HepG2 (cell line): ENCODE measurements around the gene S100A4. TPM values are rescaled to one million over a fixed set of nuclear protein-coding genes. Genes with fewer than 3 reads are reported as not detected.
"Not testable (repeated sequence)": the region's sequence is repeated elsewhere in the genome, so short reads cannot be mapped to it uniquely, and the experiment has no call there.

Experiments used
- ATAC-seq: fragments of 200-7000 bp; cut with Tn5 transposase; 3 replicates; pipeline ENCODE4 v1.9.1; 2020; ENCODE audit warnings: mild to moderate bottlenecking, moderate library complexity
- BruUV-seq: library from RNA; stranded (reverse); fragments of 400-500 nt; replicated peaks from 2 replicates; lab custom pipeline; 2021; lab: Mats Ljungman, UMichigan
- CTCF ChIA-PET: fragments of 300-600 bp; formaldehyde crosslinking; extraction: SDS; loops from one replicate; lab custom pipeline; 2021; ENCODE audit warnings: low total read pairs, inconsistent platforms, low intra/inter-chr PET ratio; lab: Yijun Ruan, JAX
- POLR2A ChIA-PET: fragments of 350-600 bp; sonication (Branson Sonifier 250); formaldehyde crosslinking; loops from one replicate; lab custom pipeline; 2020; ENCODE audit warnings: antibody characterized with exemption, inconsistent platforms; lab: Yijun Ruan, JAX
- DNase-seq: peaks from one replicate; pipeline ENCODE4 v3.0.0-alpha.2; 2015; ENCODE audit warnings: low spot score
- FAIRE-seq: peaks from 3 replicates; lab custom pipeline; 2011; peaks lifted over from hg19 to GRCh38; lab: Jason Lieb, UNC
- H2AFZ ChIP-seq: one replicate; pipeline ENCODE4 v1.6.1; 2011; ENCODE audit warnings: low read length, inconsistent platforms
- H3K27ac ChIP-seq: fragments of 300-600 bp; 3 replicates; pipeline ENCODE4 v1.8.0; 2011; ENCODE audit warnings: mixed run types, mild to moderate bottlenecking, mixed read lengths, low read length, inconsistent platforms; ENCODE audit not compliant: insufficient read depth; ENCODE audit errors: extremely low read length
- H3K27me3 ChIP-seq, 2 experiments: fragments of 200-600 bp in 1 of 2; 2 replicates in 1 of 2; 3 replicates in 1 of 2; pipeline versions ENCODE4 v1.6.0 to v1.8.0; 2011; ENCODE audit warnings: low read length in 2 of 2, mild to moderate bottlenecking in 2 of 2, moderate library complexity in 2 of 2, inconsistent platforms in 1 of 2; ENCODE audit not compliant: insufficient read depth in 2 of 2, control insufficient read depth in 1 of 2
- H3K36me3 ChIP-seq, 2 experiments: fragments of 200-600 bp in 1 of 2; replicated peaks in 1 of 2; 2 replicates in 1 of 2; 3 replicates in 1 of 2; pipeline versions ENCODE4 v1.5.1 to v1.8.0; 2011; ENCODE audit warnings: low read length in 2 of 2, inconsistent platforms in 1 of 2; ENCODE audit not compliant: insufficient read depth in 2 of 2, control insufficient read depth in 1 of 2
- H3K4me1 ChIP-seq: 2 replicates; pipeline ENCODE4 v1.5.1; 2012; ENCODE audit warnings: low read length, inconsistent platforms; ENCODE audit not compliant: insufficient read depth
- H3K4me2 ChIP-seq: 2 replicates; pipeline ENCODE4 v1.6.0; 2011; ENCODE audit warnings: low read depth, low read length, inconsistent platforms
- H3K4me3 ChIP-seq, 3 experiments: fragments of 200-600 bp in 1 of 3; sonication (generic), shearing (Covaris generic) in 1 of 3; replicated peaks in 1 of 3; 2 replicates each; pipeline ENCODE4 v1.5.1; 2011 to 2016; ENCODE audit warnings: low read length in 3 of 3, inconsistent platforms in 2 of 3, low read depth in 2 of 3, mild to moderate bottlenecking in 2 of 3, control low read depth in 1 of 3, mixed read lengths in 1 of 3; ENCODE audit not compliant: insufficient read depth in 1 of 3
- H3K79me2 ChIP-seq: one replicate; pipeline ENCODE4 v1.6.1; 2011; ENCODE audit warnings: low read length, inconsistent platforms; ENCODE audit not compliant: insufficient read depth
- H3K9ac ChIP-seq: 2 replicates; pipeline ENCODE4 v1.6.0; 2011; ENCODE audit warnings: mild to moderate bottlenecking, low read depth, low read length, inconsistent platforms; ENCODE audit not compliant: insufficient read depth
- H3K9me3 ChIP-seq: 2 replicates; pipeline ENCODE4 v1.5.1; 2012; ENCODE audit warnings: mild to moderate bottlenecking, low read length
- H4K20me1 ChIP-seq: 2 replicates; pipeline ENCODE4 v1.6.0; 2011; ENCODE audit warnings: inconsistent platforms, mild to moderate bottlenecking, low read length, moderate library complexity; ENCODE audit not compliant: insufficient read depth
- NFYB ChIP-seq: sonication (generic); formaldehyde crosslinking; IDR thresholded peaks from 2 replicates; pipeline ENCODE4 v1.4.0; 2020; ENCODE audit warnings: missing genetic modification reagents
- NFYC ChIP-seq: IDR thresholded peaks from 2 replicates; pipeline ENCODE4 v1.6.1; 2016; ENCODE audit warnings: missing genetic modification reagents, missing compliant biosample characterization
- WGBS: methylation state at CpG from one replicate; pipeline ENCODE4 v1.1.6; 2017; ENCODE audit warnings: low lambda C conversion rate; 5-methylcytosine and 5-hydroxymethylcytosine counted together
- in situ Hi-C: cut with HindIII; loops from 2 replicates; pipeline ENCODE4 v1.10.0; 2017; ENCODE audit warnings: low pct_unique_long_range_greater_than_20kb; ENCODE audit not compliant: extremely low pct_ligation_motif_present
- intact Hi-C: fragments of 100-400 bp; cut with micrococcal nuclease; formaldehyde crosslinking; loops from one replicate; pipeline ENCODE4 v1.10.0; 2022; ENCODE audit not compliant: unreplicated experiment
- polyA plus RNA-seq, 8 experiments: library from polyadenylated mRNA; depleted of rRNA in 3 of 8; stranded (reverse) in 7 of 8; unstranded in 1 of 8; fragments of >200 nt; fragmentation: Illumina TruSeq in 4 of 8; extraction: Trizol in 4 of 8; gene quantifications; 2 replicates each; pipeline versions ENCODE4 v1.2.1 to v1.2.3, GENCODE V29; 2011 to 2016; ENCODE audit warnings: low read depth in 4 of 8, missing spikeins in 1 of 8, mixed read lengths in 1 of 8; ENCODE audit not compliant: insufficient read depth in 1 of 8
- total RNA-seq, 5 experiments: library from RNA; depleted of rRNA; stranded (reverse); fragments of >200 nt; fragmentation: Illumina TruSeq; extraction: Trizol; gene quantifications; 2 replicates each; pipeline ENCODE4 v1.2.3, GENCODE V29; 2016; ENCODE audit warnings: low read depth in 1 of 5

The S100A4 gene
- total and polyA plus RNA-seq, 2 of the 13 experiments (the other 11 are each of a cell fraction or from before 2014, with no cell fraction given) = 12.9 to 20.2 TPM

DNA sequence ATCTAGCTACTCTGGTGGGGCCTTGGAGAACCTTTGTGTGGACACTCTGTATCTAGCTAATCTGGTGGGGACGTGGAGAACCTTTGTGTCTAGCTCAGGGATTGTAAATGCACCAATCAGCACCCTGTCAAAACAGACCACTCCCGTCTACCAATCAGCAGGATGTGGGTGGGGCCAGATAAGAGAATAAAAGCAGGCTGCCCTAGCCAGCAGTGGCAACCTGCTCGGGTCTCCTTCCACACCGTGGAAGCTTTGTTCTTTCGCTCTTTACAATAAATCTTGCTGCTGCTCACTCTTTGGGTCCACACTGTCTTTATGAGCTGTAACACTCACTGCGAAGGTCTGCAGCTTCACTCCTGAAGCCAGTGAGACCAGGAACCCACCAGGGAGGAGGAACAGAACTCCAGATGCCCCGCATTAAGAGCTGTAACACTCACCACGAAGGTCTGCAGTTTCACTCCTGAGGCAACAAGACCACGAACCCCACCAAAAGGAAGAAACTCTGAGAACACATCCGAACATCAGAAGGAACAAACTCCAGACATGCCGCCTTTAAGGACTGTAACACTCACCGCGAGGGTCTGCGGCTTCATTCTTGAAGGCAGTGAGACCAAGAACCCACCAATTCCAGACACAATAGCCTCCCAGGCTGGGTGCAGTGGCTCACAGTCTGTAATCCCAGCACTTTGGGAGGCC, 23.1 kb downstream of the S100A4 start:
- H3K4me2 ChIP-seq, H3K9ac ChIP-seq, DNase-seq, H2AFZ ChIP-seq, H3K27ac ChIP-seq, in situ Hi-C loops, H3K4me3 ChIP-seq, FAIRE-seq, CTCF ChIA-PET, H3K79me2 ChIP-seq, H3K27me3 ChIP-seq, intact Hi-C loops, ATAC-seq, H3K36me3 ChIP-seq, BruUV-seq, H4K20me1 ChIP-seq, H3K9me3 ChIP-seq: not testable (repeated sequence)
- POLR2A ChIA-PET = interaction anchor here (1.1 kb wide), 1 partner anchor 23 kb away, joined by 4 read pairs; the partner anchor contains the start of gene S100A4
- WGBS = 62% methylated on average over 12 of the region's 14 CpGs
- TF ChIP-seq NFYB (peak; percentile 70), NFYC (CRISPR knock-in tag) (peak; percentile 51)
- H3K4me1 ChIP-seq = peaks cover 21% of the 10 kb centered on the region

- H4K20me1 ChIP-seq, H3K79me2 ChIP-seq, H3K4me3 ChIP-seq, H2AFZ ChIP-seq, H3K27me3 ChIP-seq, H3K27ac ChIP-seq, ATAC-seq, POLR2A ChIA-PET, CTCF ChIA-PET, DNase-seq, in situ Hi-C loops, H3K4me2 ChIP-seq, H3K9ac ChIP-seq, BruUV-seq, FAIRE-seq, intact Hi-C loops, H3K36me3 ChIP-seq, H3K9me3 ChIP-seq: not testable (repeated sequence)
- peaks cover 18% of the 10 kb centered on the region for H3K4me1 ChIP-seq
- 97% methylated on average over 14 of the region's 37 CpGs for WGBS
Measured at GRCh38 chr1:153521808-153522207, 23.8 kb downstream of the S100A4 start.
